Testis (tissue), 3 donors: Measurements from ENCODE around the gene CD4. TPM values are rescaled to one million over a fixed set of nuclear protein-coding genes. Genes with fewer than 3 reads are reported as not detected.

Source experiments
- polyA plus RNA-seq: library from polyadenylated mRNA; stranded (reverse); fragments of 350-450 nt; fragmentation: Illumina TruSeq; extraction: RNeasy Lipid Tissue Mini Kit (QIAGEN cat#74804); gene quantifications from one replicate; pipeline ENCODE4 v1.2.3, GENCODE V29; 2014; ENCODE audit warnings: low read depth, low replicate concordance; ENCODE audit not compliant: insufficient read depth
- total RNA-seq, 2 donors: library from RNA; depleted of rRNA; stranded (reverse); fragments of >200 nt; gene quantifications; one replicate each; pipeline ENCODE4 v1.2.3, GENCODE V29; 2016

CD4 gene
- total and polyA plus RNA-seq, 3 donors from 2014 or later, result 2.0 to 22.2 (median 4.5) TPM

Other genes starting within 250 kb of the CD4 start
- 10 to 100 TPM; 40.6 to 43.4 TPM for gene IFFO1, start 233.5 kb upstream of the CD4 start, total RNA-seq
- 28.6 TPM for gene IFFO1, start 233.5 kb upstream of the CD4 start, polyA plus RNA-seq
- 10 to 100 TPM; 51.8 to 60.3 TPM for gene NOP2, start 221.2 kb upstream of the CD4 start, total RNA-seq
- 38.6 TPM for gene NOP2, start 221.2 kb upstream of the CD4 start, polyA plus RNA-seq
- gene CHD4, start 182.1 kb upstream of the CD4 start, total RNA-seq, result 100 to 1,000 TPM; 314 to 328 TPM
- gene CHD4, start 182.1 kb upstream of the CD4 start, polyA plus RNA-seq, result 160 TPM
- gene LPAR5, start 153.6 kb upstream of the CD4 start, total RNA-seq, result 1 to 10 TPM; 1.5 to 2.4 TPM
- 3.1 TPM for gene LPAR5, start 153.6 kb upstream of the CD4 start, polyA plus RNA-seq
- 100 to 1,000 TPM; 172 to 241 TPM for gene ACRBP, start 142.1 kb upstream of the CD4 start, total RNA-seq
- gene ACRBP, start 142.1 kb upstream of the CD4 start, polyA plus RNA-seq, result 715 TPM
- 10 to 100 TPM; 58.3 to 63.0 TPM for gene ING4, start 126.4 kb upstream of the CD4 start, total RNA-seq
- gene ING4, start 126.4 kb upstream of the CD4 start, polyA plus RNA-seq, result 48.1 TPM
- 10 to 100 TPM; 78.5 to 85.1 TPM for gene ZNF384, start 100.2 kb upstream of the CD4 start, total RNA-seq
- 94.9 TPM for gene ZNF384, start 100.2 kb upstream of the CD4 start, polyA plus RNA-seq
- gene PIANP, start 88.7 kb upstream of the CD4 start, total RNA-seq, result 1 to 10 TPM; 3.3 to 5.8 TPM
- gene PIANP, start 88.7 kb upstream of the CD4 start, polyA plus RNA-seq, result 7.6 TPM
- gene COPS7A, start 65.5 kb upstream of the CD4 start, total RNA-seq, result 10 to 100 TPM; 68.3 to 82.4 TPM
- 69.4 TPM for gene COPS7A, start 65.5 kb upstream of the CD4 start, polyA plus RNA-seq
- gene MLF2, start 36.4 kb upstream of the CD4 start, total RNA-seq, result 100 to 1,000 TPM; 211 to 242 TPM
- 177 TPM for gene MLF2, start 36.4 kb upstream of the CD4 start, polyA plus RNA-seq
- 10 to 100 TPM; 53.4 to 64.3 TPM for gene PTMS, start 23.2 kb upstream of the CD4 start, total RNA-seq
- gene PTMS, start 23.2 kb upstream of the CD4 start, polyA plus RNA-seq, result 185 TPM
- 1 to 10 TPM; 4.1 to 7.1 TPM for gene LAG3, start 17.0 kb upstream of the CD4 start, total RNA-seq
- gene LAG3, start 17.0 kb upstream of the CD4 start, polyA plus RNA-seq, result 6.3 TPM
- gene GPR162, start 32.3 kb downstream of the CD4 start, total RNA-seq, result 1 to 10 TPM in 1 of 2 donors, under 1 TPM in 1; 0.94 to 2.2 TPM
- 1.8 TPM for gene GPR162, start 32.3 kb downstream of the CD4 start, polyA plus RNA-seq
- 10 to 100 TPM; 13.1 to 18.8 TPM for gene P3H3, start 38.9 kb downstream of the CD4 start, total RNA-seq
- 19.2 TPM for gene P3H3, start 38.9 kb downstream of the CD4 start, polyA plus RNA-seq
- 1 to 10 TPM; 4.8 to 5.0 TPM for gene GNB3, start 51.4 kb downstream of the CD4 start, total RNA-seq
- 1.6 TPM for gene GNB3, start 51.4 kb downstream of the CD4 start, polyA plus RNA-seq
- gene CDCA3, start 61.8 kb downstream of the CD4 start, total RNA-seq, result 10 to 100 TPM; 27.5 to 43.5 TPM
- 81.7 TPM for gene CDCA3, start 61.8 kb downstream of the CD4 start, polyA plus RNA-seq
- 10 to 100 TPM; 96.1 to 97.5 TPM for gene USP5, start 62.6 kb downstream of the CD4 start, total RNA-seq
- 154 TPM for gene USP5, start 62.6 kb downstream of the CD4 start, polyA plus RNA-seq
- 100 to 1,000 TPM; 347 to 356 TPM for gene TPI1, start 78.0 kb downstream of the CD4 start, total RNA-seq
- gene TPI1, start 78.0 kb downstream of the CD4 start, polyA plus RNA-seq, result 544 TPM
- gene SPSB2, start 83.8 kb downstream of the CD4 start, total RNA-seq, result 10 to 100 TPM; 11.6 to 22.0 TPM
- gene SPSB2, start 83.8 kb downstream of the CD4 start, polyA plus RNA-seq, result 21.3 TPM
- gene LRRC23, start 115.3 kb downstream of the CD4 start, total RNA-seq, result 10 to 100 TPM; 32.7 to 33.9 TPM
- 112 TPM for gene LRRC23, start 115.3 kb downstream of the CD4 start, polyA plus RNA-seq
- gene ENO2, start 125.1 kb downstream of the CD4 start, total RNA-seq, result 1 to 10 TPM; 8.8 to 8.9 TPM
- gene ENO2, start 125.1 kb downstream of the CD4 start, polyA plus RNA-seq, result 14.3 TPM
- gene ATN1, start 138.4 kb downstream of the CD4 start, total RNA-seq, result 10 to 100 TPM; 63.4 to 73.2 TPM
- 40.5 TPM for gene ATN1, start 138.4 kb downstream of the CD4 start, polyA plus RNA-seq
- not detected for gene RNU7-1, start 154.3 kb downstream of the CD4 start, total RNA-seq
- gene RNU7-1, start 154.3 kb downstream of the CD4 start, polyA plus RNA-seq, result not detected
- 100 to 1,000 TPM; 143 to 236 TPM for gene C12orf57, start 154.5 kb downstream of the CD4 start, total RNA-seq
- gene C12orf57, start 154.5 kb downstream of the CD4 start, polyA plus RNA-seq, result 141 TPM
- gene PTPN6, start 161.8 kb downstream of the CD4 start, total RNA-seq, result 1 to 10 TPM; 3.7 to 9.1 TPM
- gene PTPN6, start 161.8 kb downstream of the CD4 start, polyA plus RNA-seq, result 19.1 TPM
- 100 to 1,000 TPM; 118 to 153 TPM for gene PHB2, start 181.1 kb downstream of the CD4 start, total RNA-seq
- 97.3 TPM for gene PHB2, start 181.1 kb downstream of the CD4 start, polyA plus RNA-seq
- 10 to 100 TPM; 40.2 to 45.5 TPM for gene EMG1, start 181.4 kb downstream of the CD4 start, total RNA-seq
- 36.7 TPM for gene EMG1, start 181.4 kb downstream of the CD4 start, polyA plus RNA-seq
- 10 to 100 TPM; 26.0 to 30.2 TPM for gene LPCAT3, start 228.9 kb downstream of the CD4 start, total RNA-seq
- 33.2 TPM for gene LPCAT3, start 228.9 kb downstream of the CD4 start, polyA plus RNA-seq